Colonic mucosa (tissue), 4 donors: ENCODE data around the gene ITPRIPL1. TPM values are rescaled to one million over a fixed set of nuclear protein-coding genes. Genes with fewer than 3 reads are reported as not detected.

Experiments used
- DNase-seq: peaks from one replicate; pipeline ENCODE4 v3.0.0-alpha.2; 2020
- H3K27ac ChIP-seq: fragments of 200-600 bp; one replicate; pipeline ENCODE4 v1.8.0; 2021
- H3K27me3 ChIP-seq: fragments of 200-600 bp; one replicate; pipeline ENCODE4 v1.8.0; 2021
- H3K36me3 ChIP-seq: fragments of 200-600 bp; one replicate; pipeline ENCODE4 v1.8.0; 2021
- H3K4me1 ChIP-seq: fragments of 200-600 bp; one replicate; pipeline ENCODE4 v1.8.0; 2021; ENCODE audit warnings: mild to moderate bottlenecking
- H3K4me3 ChIP-seq: fragments of 200-600 bp; one replicate; pipeline ENCODE4 v1.8.0; 2021
- H3K9ac ChIP-seq, 2 donors: one replicate each; pipeline ENCODE4 v1.7.0; 2013; ENCODE audit warnings: control low read depth in 2 of 2, low read depth in 2 of 2, low read length in 2 of 2
- H3K9me3 ChIP-seq: fragments of 200-600 bp; one replicate; pipeline ENCODE4 v1.8.0; 2021
- CTCF ChIP-seq: fragments of 200-600 bp; IDR thresholded peaks from one replicate; pipeline ENCODE4 v1.8.0; 2022; ENCODE audit warnings: antibody characterized with exemption, mild to moderate bottlenecking
- intact Hi-C: fragments of 100-400 bp; cut with DNase I; formaldehyde crosslinking; loops from one replicate; pipeline ENCODE4 v1.14.1; 2022
- total RNA-seq, 2 donors: library from RNA; stranded (reverse); fragmentation: NEBNext Ultra II Directional in 1 of 2; extraction: Animal tissue kit (Norgen Biotek cat#: 25700) in 1 of 2; gene quantifications; one replicate each; pipeline ENCODE4 v1.2.1, GENCODE V29; 2021
- donor health status: healthy.
- donor health status: DM: no; HTN: no; CAD: no.
- donor health status: DM: no; HTN: no; CAD: no.

ITPRIPL1 gene
- total RNA-seq, 2 donors from 2014 or later, result 0.44 to 0.80 TPM

GRCh38 chr2:96317584-96317997, 7.5 kb upstream of the ITPRIPL1 start:
- Histone ChIP-seq H3K9me3 (no peaks in the 10 kb centered on the region), H3K27ac (no peak overlapping the region), H3K4me1 (no peaks in the 10 kb centered on the region), H3K27me3 (peaks cover 18% of the 10 kb centered on the region), H3K36me3 (no peaks in the 10 kb centered on the region), H3K4me3 (no peak overlapping the region), H3K9ac (no peak overlapping the region)
- intact Hi-C loops, result no loop called here
- TF ChIP-seq CTCF, result no peak
- no peak for DNase-seq

GRCh38 chr2:96318723-96319122, 6.4 kb upstream of the ITPRIPL1 start:
- Histone ChIP-seq H3K4me3 (no peak overlapping the region), H3K4me1 (no peaks in the 10 kb centered on the region), H3K36me3 (no peaks in the 10 kb centered on the region), H3K9me3 (no peaks in the 10 kb centered on the region), H3K27me3 (peaks cover 18% of the 10 kb centered on the region), H3K27ac (no peak overlapping the region), H3K9ac (no peak overlapping the region)
- no peak for TF ChIP-seq CTCF
- intact Hi-C loops, result no loop called here
- no peak for DNase-seq

- H3K9me3 ChIP-seq, result no peaks in the 10 kb centered on the region
- no peak for DNase-seq
- intact Hi-C loops, result no loop called here
- no peak for TF ChIP-seq CTCF
- H3K27me3 ChIP-seq, result peaks cover 18% of the 10 kb centered on the region
- H3K9ac ChIP-seq, result no peak overlapping the region
- no peaks in the 10 kb centered on the region for H3K4me1 ChIP-seq
- no peaks in the 10 kb centered on the region for H3K36me3 ChIP-seq
- no peak overlapping the region for H3K4me3 ChIP-seq
- H3K27ac ChIP-seq, result no peak overlapping the region
Measured at GRCh38 chr2:96319396-96319795, 5.7 kb upstream of the ITPRIPL1 start.

GRCh38 chr2:96320326-96320725, 4.8 kb upstream of the ITPRIPL1 start:
- Histone ChIP-seq H3K4me3 (no peak overlapping the region), H3K27me3 (peaks cover 18% of the 10 kb centered on the region)
- DNase-seq, result no peak

GRCh38 chr2:96320728-96321622, 4.1 kb upstream of the ITPRIPL1 start:
- Histone ChIP-seq H3K27ac (peak overlapping the region; percentile 10), H3K27me3 (peaks cover 18% of the 10 kb centered on the region), H3K36me3 (no peaks in the 10 kb centered on the region), H3K4me1 (no peaks in the 10 kb centered on the region), H3K4me3 (peak overlapping the region; percentile 40), H3K9ac (peak overlapping the region; percentile 56 to 79), H3K9me3 (no peaks in the 10 kb centered on the region)
- peak; percentile 36 for DNase-seq
- intact Hi-C loops, result no loop called here
- TF ChIP-seq CTCF, result no peak

More at GRCh38 chr2:96320326-96320725, 4.8 kb upstream of the ITPRIPL1 start:
- Histone ChIP-seq H3K4me1 (no peaks in the 10 kb centered on the region), H3K27ac (no peak overlapping the region), H3K9me3 (no peaks in the 10 kb centered on the region), H3K9ac (no peak overlapping the region), H3K36me3 (no peaks in the 10 kb centered on the region)
- TF ChIP-seq CTCF, result no peak
- intact Hi-C loops, result no loop called here
